Kidney capillary endothelial cell (primary cell): ENCODE measurements around the gene MRPS22.
A peak's percentile ranks its signal among the peaks of the same experiment; 100 is the strongest.
"Not testable (repeated sequence)": the region's sequence is repeated elsewhere in the genome, so short reads cannot be mapped to it uniquely, and the experiment has no call there.

Source experiments
- DNase-seq: peaks from one replicate; pipeline ENCODE4 v3.0.0-alpha.2; 2018; ENCODE audit warnings: low spot score

The MRPS22 gene

GRCh38 chr3:139312416-139312815 lies 31.4 kb upstream of the MRPS22 start:
- no peak for DNase-seq

DNA sequence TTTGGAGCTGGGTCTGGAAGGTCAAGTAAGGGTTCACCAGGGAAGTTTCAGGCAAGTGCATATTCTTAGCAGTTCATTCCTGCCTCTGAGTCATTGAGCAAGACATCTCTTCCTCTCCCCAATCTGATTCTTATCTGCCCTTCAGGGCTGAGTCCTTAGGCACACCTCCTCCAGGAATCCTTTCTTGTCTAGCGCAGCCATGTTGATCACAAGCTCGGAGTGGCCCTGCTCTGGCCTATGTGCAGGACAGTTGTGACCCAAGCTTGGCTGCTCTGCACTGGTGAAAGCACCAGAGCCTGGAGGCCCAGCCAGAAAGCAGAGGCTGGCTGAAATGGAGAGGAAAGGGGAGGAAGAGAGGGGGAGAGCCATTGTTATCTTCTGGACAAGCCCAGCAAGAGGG lies 30.9 kb upstream of the MRPS22 start:
- no peak for DNase-seq

DNA sequence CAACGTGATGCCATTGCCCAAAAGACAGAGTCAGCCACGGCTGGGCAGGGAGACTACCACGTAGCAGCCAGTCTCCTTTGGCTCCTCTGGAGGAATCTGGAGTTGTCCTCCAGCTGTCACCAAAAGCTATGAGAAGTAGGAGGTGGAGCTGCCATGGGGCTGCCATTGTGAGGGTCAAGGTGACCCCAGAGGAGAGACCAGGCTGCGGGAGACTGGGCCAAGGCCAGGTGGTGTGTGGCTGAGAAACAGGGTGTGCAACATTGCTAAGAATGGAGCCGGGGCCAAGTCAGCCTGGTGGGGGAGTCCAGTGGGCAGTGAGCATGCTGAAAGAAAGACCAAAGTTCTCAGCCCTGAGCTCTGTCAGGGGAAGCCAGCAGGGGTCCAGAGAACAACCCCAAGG lies 29.9 kb upstream of the MRPS22 start:
- no peak for DNase-seq

GRCh38 chr3:139317215-139317614 lies 26.6 kb upstream of the MRPS22 start:
- DNase-seq: no peak

DNA sequence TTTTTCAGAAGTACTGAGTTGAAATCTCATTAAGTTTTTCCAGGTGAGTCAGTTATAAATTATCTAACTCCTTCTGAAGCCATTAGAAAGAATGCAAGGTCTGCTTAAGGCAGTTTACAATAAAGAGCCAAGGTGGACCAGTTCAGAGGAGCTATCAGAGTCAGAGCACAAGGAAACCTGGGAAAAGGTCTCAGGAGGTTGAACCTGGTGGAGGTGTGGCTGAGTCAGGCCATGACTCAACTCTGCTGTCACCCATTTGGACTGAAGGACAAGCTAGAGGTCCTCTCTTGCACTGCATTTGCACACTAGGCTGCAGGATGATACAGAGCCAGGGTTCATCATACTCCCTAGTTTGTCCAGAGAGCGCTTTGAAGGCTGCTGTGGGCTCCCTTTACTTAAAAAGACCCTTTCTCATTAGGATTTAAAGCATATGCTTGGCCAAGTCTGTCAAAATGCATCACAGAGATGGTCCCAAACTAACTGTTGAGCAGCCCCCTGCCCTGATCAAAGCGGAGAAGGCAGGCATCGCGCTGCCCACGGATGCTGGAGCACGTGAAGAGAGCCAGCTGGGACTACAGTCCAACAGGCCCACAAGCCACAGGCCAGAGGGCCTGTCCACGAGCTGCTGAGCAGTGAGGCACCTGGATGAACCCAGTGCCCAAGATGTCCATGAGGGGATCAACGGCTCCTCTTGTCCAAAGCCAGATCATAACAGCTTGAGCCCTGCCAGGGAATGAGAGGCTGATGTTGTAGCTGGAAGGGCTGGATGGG lies 26.0 kb upstream of the MRPS22 start:
- no peak for DNase-seq

DNA sequence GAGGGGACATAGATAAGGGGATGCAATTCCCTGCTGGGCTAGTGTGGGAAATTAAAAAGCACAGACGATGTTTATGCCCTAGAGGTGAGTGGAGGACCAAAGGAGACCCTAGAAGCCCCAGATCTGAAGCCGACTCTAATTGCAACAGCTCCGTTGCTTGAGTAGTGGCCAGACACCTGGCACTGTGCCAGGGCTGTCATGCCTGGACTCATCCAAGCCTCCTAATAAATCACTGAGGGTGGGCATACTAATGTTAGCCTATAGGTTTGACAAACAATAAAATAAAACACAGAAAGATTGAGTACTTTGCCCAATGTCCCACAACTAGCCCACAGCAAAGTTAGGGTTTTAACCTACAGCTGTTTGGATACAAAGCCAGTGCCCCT lies 25.4 kb upstream of the MRPS22 start:
- no peak for DNase-seq

- no peak for DNase-seq
Measured at GRCh38 chr3:139318826-139319225, 25.0 kb upstream of the MRPS22 start.

DNA sequence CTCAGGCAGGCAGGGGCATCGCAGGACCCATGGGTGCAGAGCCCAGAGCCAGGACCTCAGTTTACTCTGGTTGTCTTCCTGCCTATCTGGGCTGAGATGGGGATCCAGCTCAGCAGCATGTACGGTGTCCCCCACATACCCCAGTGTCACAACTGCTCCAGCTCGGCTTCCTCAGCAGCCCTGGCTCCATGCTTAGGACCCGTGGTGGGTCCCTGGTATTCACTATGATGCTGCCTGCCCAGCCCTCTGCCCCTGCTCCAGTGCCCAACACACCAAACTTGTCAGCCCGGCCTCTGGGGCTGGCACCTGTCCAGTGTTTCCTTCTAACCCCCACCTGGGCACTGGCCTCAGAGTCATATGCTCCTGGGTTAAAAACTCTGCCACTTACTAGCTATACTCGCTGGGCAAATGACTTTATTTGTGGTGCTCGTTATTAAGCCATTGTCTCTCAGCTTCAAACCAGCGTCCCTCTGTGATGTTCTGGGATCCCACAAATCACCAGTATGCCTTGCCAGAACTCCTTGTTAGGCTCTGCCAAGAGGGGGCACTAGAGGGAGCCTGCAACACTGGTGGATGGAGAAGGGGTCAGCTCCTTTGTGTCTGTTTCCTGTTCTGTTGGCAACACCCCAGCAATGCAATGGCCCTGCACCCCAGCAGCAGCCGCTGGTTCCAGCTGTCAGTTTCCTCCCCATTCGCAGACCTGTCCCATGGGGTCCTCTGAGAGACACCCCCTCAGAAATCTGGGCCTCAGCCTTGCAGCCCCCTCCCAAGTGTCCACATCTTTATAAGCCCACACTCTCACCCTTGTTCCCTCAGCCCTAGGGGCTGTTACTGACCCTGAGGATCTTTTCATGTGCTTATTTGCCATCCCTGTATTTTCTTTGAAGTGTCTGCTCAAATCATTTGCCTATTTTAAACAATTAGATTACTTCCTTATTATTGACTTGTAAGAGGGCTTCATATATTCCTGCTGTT lies 24.1 kb upstream of the MRPS22 start:
- DNase-seq: no peak

- no peak for DNase-seq
Measured at GRCh38 chr3:139320551-139321309, 23.1 kb upstream of the MRPS22 start.

DNA sequence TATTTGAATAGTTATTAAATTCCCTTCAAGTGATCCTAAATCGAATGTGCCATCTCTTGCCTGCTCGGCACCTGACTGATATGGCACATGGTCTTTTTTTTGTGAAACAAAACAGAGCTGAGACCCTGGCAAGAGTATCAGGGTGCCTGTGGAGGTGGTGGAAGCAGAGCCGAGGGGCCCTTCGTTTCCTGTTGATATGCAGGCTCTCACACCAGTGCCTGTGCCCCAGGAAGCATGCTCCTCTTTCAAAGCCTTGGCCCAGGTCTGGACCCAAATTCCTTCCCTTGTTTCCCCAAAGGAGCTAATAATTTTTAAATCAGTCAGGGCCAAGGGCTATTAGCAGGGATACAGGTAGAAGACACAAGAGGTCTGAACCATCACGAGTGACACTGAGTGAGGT lies 21.5 kb upstream of the MRPS22 start:
- no peak for DNase-seq

GRCh38 chr3:139323146-139323545 lies 20.7 kb upstream of the MRPS22 start:
- DNase-seq: no peak

DNA sequence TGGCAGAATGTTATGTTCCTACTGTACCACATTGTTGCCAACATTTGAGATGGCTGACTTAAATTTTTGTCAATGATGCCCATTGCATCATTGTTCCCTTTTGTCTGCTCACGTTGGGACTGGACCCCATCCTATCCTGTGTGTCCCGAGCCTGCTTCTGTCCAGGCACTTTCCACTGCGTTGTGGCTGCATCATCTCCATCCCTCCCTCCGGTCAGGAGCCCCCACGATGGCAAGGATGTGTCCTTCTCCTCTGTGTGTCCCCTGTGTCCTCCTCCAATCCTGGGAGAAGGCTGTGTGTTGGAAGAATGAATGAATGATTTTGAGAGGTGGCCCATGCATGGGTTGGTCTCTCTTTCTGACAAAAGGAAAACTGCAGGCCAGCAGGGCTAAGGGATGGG lies 19.4 kb upstream of the MRPS22 start:
- DNase-seq: no peak

DNA sequence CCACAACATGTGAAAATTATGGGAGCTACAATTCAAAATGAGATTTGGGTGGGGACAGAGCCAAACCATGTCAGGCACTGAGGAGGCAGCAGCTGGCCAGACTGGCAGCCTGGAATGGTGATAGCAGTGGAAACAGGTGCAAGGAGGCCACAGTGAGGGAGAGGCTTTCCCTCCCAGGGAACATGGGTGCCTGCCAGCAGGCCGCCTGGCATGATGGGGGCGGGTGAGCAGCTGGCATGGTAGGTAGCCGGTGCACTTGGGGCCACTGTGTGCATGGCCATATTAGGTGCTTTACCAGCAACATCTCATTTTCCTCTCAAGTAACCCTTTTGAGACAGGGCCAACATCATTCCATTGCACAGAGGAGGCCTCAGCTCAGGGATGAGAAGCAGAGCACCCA lies 18.3 kb upstream of the MRPS22 start:
- no peak for DNase-seq

DNA sequence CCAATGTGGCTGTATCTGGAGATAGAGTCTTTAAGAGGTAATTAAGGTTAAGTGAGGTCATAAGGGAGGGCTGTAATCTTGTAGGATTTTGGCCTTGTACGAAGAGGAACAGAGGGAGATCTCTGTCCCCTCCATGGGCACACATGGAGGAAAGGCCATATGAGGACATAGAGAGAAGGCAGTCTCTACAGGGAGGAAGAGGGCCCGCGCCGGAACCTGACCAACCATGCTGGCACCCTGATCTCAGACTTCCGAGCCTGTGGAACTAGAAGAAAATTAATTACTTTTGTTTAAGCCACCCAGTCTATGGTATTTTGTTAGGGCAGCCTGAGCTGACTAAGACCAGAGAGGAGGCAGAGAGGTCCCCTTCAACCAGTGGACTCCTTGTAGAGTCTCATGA lies 17.7 kb upstream of the MRPS22 start:
- no peak for DNase-seq

DNA sequence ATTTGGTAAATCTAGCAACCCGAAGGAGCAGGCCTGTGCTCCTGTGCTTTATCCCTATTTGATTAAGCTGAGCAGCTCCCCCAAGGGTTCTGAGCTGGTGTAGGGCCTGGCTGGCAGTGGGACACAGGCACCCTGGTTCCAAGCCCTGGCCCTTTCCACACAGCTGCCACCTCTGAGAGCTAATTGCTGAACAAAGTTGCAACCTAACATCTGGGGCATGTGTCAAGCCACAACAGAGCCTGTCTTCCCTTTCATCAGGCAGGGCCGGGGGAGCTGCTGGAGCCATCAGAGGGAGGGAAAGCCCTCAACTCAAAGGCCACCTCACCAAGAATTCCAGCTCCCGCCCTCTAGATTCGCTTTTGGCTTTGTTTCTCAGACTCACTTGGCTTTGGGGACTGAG lies 17.1 kb upstream of the MRPS22 start:
- DNase-seq: no peak

GRCh38 chr3:139327231-139327630 lies 16.6 kb upstream of the MRPS22 start:
- DNase-seq: no peak

DNA sequence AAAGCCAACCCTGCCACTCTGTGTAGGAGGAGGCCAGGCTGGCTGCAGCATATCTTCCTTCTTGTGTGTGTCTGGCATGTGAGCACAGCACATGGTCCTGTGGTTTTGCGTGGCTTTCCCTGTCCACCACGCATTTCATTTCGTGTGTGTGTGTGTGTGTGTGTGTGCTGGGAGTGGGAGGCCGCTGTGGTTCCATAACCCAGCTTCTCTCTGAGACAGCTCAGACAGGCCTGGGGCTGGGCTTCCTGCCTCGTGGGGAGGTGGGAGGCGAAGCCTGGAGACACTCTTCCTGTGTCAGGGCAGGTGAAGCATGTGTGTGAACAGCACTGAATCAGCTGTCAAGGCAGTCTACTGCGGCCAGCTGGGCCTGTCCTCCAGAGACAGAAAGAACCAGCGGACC lies 16.0 kb upstream of the MRPS22 start:
- no peak for DNase-seq

- no peak for DNase-seq
Measured at GRCh38 chr3:139328356-139328755, 15.5 kb upstream of the MRPS22 start.

- DNase-seq: peak; percentile 70
Measured at GRCh38 chr3:139329364-139329850, 14.4 kb upstream of the MRPS22 start.

- DNase-seq: no peak
Measured at GRCh38 chr3:139332092-139332491, 11.7 kb upstream of the MRPS22 start.

- not testable (repeated sequence) for DNase-seq
Measured at GRCh38 chr3:139334675-139335074, 9.1 kb upstream of the MRPS22 start.

- no peak for DNase-seq
Measured at GRCh38 chr3:139338405-139338804, 5.4 kb upstream of the MRPS22 start.
